GM12892 (cell line): ENCODE results near the gene FCER1A.

Experiments
- POLR2A ChIP-seq: IDR thresholded peaks from 2 replicates; pipeline ENCODE4 v1.6.1; 2011; ENCODE audit warnings: low read depth, low read length, control low read depth
- TAF1 ChIP-seq: IDR thresholded peaks from 2 replicates; pipeline ENCODE4 v1.6.1; 2011; ENCODE audit warnings: low read depth, mild to moderate bottlenecking, control low read depth, low read length, borderline replicate concordance

DNA sequence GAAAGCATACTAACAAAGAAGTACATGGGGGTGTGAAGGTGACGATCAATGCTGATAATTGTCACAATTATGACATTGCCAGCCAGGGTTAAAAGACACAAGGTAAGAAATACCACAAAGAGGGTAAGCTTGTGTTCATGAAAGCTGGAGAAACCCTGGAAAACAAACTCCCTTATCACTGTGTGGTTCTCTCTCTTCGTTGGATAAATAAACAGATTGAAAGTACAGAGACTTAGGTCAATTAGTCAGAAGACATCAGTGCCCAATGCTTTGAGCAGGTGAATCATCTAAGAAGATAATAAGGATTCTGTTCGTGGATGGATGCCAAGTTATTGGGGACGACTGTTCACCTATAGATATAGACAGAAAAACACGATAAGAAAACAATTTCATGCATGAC, 22.4 kb upstream of the FCER1A start:
- TF ChIP-seq POLR2A (no peak), TAF1 (no peak)
